ENCODE results near the gene LYSMD3.

The LYSMD3 gene

GRCh38 chr5:90557871-90558270, 28.5 kb upstream of the LYSMD3 start:
- H4K20me1 ChIP-seq (ENCODE audit: insufficient read depth, low read length): no peaks in the 10 kb centered on the region
- no peak overlapping the region for H3K4me2 ChIP-seq (ENCODE audit: low read length)
- H3K27me3 ChIP-seq (ENCODE audit: insufficient read depth, low read length): peaks cover 5% of the 10 kb centered on the region; the same call in 1 of the 2 replicates
- H3K4me1 ChIP-seq (ENCODE audit: insufficient read depth, low read length, severe bottlenecking): no peaks in the 10 kb centered on the region
- no peaks in the 10 kb centered on the region for H3F3A ChIP-seq (ENCODE audit: insufficient read depth, low read length)
- no peaks in the 10 kb centered on the region for H3K9me2 ChIP-seq (ENCODE audit: low read depth, low read length)
- no peak overlapping the region for H3K9ac ChIP-seq (ENCODE audit: low read length)
- no peaks in the 10 kb centered on the region for H3K9me3 ChIP-seq (ENCODE audit: low read length)
- H3K27ac ChIP-seq (ENCODE audit: low read depth, low read length, poor library complexity, severe bottlenecking): no peak overlapping the region
- H3K36me3 ChIP-seq (ENCODE audit: insufficient read depth, low read length): no peaks in the 10 kb centered on the region
- H2AFZ ChIP-seq (ENCODE audit: low read length): no peak overlapping the region
- no peaks in the 10 kb centered on the region for H3K79me2 ChIP-seq (ENCODE audit: insufficient read depth, low read length)
- no peak overlapping the region for H3K4me3 ChIP-seq (ENCODE audit: low read depth, low read length, poor library complexity, severe bottlenecking)
- TF ChIP-seq CTCF (IDR thresholded peaks at IDR 0.05; ENCODE audit: low read length): no peak
- no peak for TF ChIP-seq EZH2 (IDR thresholded peaks at IDR 0.05; ENCODE audit: borderline replicate concordance, low read length)

GRCh38 chr5:90557391-90557790, 28.0 kb upstream of the LYSMD3 start:
- H3K27ac ChIP-seq (ENCODE audit: low read depth, low read length, poor library complexity, severe bottlenecking): no peak overlapping the region
- TF ChIP-seq EZH2 (IDR thresholded peaks at IDR 0.05; ENCODE audit: borderline replicate concordance, low read length) (no peak), CTCF (IDR thresholded peaks at IDR 0.05; ENCODE audit: low read length) (no peak)
- H3F3A ChIP-seq (ENCODE audit: insufficient read depth, low read length): no peaks in the 10 kb centered on the region
- H3K9ac ChIP-seq (ENCODE audit: low read length): no peak overlapping the region
- no peak overlapping the region for H3K4me3 ChIP-seq (ENCODE audit: low read depth, low read length, poor library complexity, severe bottlenecking)
- no peak overlapping the region for H3K4me2 ChIP-seq (ENCODE audit: low read length)
- no peaks in the 10 kb centered on the region for H3K79me2 ChIP-seq (ENCODE audit: insufficient read depth, low read length)
- H4K20me1 ChIP-seq (ENCODE audit: insufficient read depth, low read length): no peaks in the 10 kb centered on the region
- no peaks in the 10 kb centered on the region for H3K36me3 ChIP-seq (ENCODE audit: insufficient read depth, low read length)
- no peaks in the 10 kb centered on the region for H3K9me3 ChIP-seq (ENCODE audit: low read length)
- no peaks in the 10 kb centered on the region for H3K9me2 ChIP-seq (ENCODE audit: low read depth, low read length)
- no peaks in the 10 kb centered on the region for H3K4me1 ChIP-seq (ENCODE audit: insufficient read depth, low read length, severe bottlenecking)
- H3K27me3 ChIP-seq (ENCODE audit: insufficient read depth, low read length): peaks cover 5% of the 10 kb centered on the region; the same call in 1 of the 2 replicates
- H2AFZ ChIP-seq (ENCODE audit: low read length): no peak overlapping the region

- Histone ChIP-seq H3K79me2 (ENCODE audit: insufficient read depth, low read length) (no peaks in the 10 kb centered on the region), H3K9me2 (ENCODE audit: low read depth, low read length) (no peaks in the 10 kb centered on the region), H3K4me1 (ENCODE audit: insufficient read depth, low read length, severe bottlenecking) (no peaks in the 10 kb centered on the region), H2AFZ (ENCODE audit: low read length) (no peak overlapping the region), H3K9ac (ENCODE audit: low read length) (no peak overlapping the region), H3K4me3 (ENCODE audit: low read depth, low read length, poor library complexity, severe bottlenecking) (no peak overlapping the region), H3K9me3 (ENCODE audit: low read length) (no peaks in the 10 kb centered on the region), H3K36me3 (ENCODE audit: insufficient read depth, low read length) (no peaks in the 10 kb centered on the region), H3K27ac (ENCODE audit: low read depth, low read length, poor library complexity, severe bottlenecking) (no peak overlapping the region), H3K27me3 (ENCODE audit: insufficient read depth, low read length) (peaks cover 5% of the 10 kb centered on the region; the same call in 1 of the 2 replicates), H3F3A (ENCODE audit: insufficient read depth, low read length) (no peaks in the 10 kb centered on the region), H3K4me2 (ENCODE audit: low read length) (no peak overlapping the region), H4K20me1 (ENCODE audit: insufficient read depth, low read length) (no peaks in the 10 kb centered on the region)
- TF ChIP-seq CTCF (IDR thresholded peaks at IDR 0.05; ENCODE audit: low read length) (no peak), EZH2 (IDR thresholded peaks at IDR 0.05; ENCODE audit: borderline replicate concordance, low read length) (no peak)
Observed at GRCh38 chr5:90555666-90556065, 26.3 kb upstream of the LYSMD3 start.
